HL-60/S4 (cell line): ENCODE results near the gene BCL2L11.

Source experiments
- in situ Hi-C: fragments of 300-500 bp; cut with MboI; formaldehyde crosslinking; loops from 2 replicates; pipeline ENCODE4 v1.14.3; 2022; ENCODE audit warnings: low sequenced_read_pairs

Gene BCL2L11

DNA sequence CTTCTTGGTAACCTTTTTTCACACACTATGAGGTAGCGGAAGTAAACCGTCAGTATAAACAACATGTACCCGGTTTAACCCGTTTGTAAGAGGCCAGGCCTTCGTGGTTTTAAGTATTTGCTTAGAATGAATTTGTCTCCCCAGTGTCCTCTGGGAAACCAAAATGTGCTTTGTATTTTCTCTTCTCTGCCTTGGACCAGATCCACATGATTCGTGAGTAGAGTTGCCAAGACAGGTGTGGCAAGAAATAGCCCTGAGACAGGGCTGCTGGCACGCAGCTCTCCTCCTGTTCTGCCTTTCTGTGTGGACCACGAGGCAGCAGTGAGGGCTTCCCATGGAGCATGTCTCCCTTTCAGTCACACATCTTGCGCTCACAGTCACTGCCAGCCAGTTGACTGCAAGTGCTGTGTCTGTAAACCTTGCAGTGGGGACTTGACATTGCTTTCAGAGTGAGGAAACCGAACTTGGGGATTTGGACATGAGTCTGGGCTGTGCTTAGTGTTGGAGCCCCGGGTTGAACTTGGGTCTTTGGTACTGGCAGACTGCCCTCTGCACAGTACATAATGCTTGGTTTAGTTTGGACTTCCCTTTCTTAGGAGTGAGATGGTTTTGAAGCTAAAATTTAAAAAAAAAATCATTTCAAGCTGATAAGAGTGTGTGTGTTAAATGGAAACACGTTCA, 19.1 kb downstream of the BCL2L11 start:
- in situ Hi-C loops = no loop called here

DNA sequence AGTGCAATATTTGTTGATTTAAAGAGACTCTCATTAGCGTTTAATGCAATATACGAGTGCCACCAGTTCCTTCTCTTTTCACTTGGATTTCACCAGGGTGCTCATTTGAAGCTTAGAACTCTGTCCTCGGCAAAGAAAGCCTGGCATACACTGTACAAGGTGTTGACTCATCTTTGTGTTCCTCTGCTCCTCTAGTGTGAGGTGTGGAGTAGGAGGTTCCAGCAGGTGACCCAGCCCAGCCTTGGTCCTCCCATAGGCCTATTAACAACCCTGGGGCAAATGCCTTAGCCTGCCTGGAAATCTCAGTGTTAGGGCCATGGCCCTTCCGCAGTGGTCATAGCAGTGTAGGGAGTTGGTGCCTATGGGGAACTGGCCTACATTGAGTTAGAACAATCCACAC, 20.1 kb downstream of the BCL2L11 start:
- in situ Hi-C loops = no loop called here

DNA sequence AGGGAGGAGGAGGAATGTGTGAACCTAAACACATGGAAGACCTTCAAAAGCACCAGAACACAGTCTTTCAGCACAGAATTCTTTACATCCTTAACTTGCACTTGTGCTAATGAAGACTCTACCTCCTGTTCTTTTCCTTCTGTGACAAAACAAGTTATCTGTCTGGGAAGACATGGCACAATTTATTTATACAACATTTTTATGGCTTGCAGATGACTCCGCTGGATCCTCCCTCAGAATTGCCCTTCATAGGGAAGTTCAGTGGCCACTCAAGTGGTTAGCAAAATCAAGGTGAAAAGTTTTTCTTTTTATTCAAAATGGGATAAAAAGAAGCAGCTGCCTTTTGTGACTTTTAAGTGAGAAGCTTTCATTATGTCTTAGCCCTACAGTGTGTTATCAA, 21.4 kb downstream of the BCL2L11 start:
- in situ Hi-C loops = no loop called here

DNA sequence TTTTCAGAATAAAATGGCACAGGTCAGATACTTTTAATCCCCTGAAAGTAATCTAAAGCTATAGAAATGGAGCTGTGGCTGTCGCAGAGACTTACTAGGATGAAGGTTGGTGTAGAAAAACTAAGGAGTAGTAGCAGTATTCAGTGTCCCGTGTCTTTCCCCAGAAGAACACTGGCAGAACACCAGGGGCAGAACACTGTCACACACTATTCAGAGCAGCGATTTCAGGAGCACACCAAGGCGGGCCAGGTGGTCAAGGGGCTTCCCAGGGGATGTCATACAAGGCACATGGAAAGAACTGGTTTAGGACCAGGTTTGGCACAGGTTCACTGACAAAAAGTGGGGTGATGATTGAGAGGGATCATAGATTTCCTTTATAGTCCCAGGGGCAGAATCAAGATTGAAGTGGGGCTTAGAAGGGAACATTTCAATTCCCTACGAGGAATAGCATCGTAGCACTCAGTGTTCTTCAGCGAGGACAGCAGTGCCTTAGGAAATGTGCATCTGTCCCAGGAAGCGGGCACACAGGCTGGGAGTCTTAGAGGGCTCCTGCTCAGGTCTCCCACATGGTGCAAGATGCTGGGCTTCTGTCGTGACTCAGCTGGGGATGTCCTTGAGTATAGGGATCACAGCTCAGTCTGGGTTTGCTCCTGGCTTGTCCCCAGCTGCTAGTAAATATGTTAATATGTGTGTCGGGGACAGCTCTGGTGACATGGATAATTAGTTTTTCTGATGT, 22.6 kb downstream of the BCL2L11 start:
- in situ Hi-C loops = no loop called here

DNA sequence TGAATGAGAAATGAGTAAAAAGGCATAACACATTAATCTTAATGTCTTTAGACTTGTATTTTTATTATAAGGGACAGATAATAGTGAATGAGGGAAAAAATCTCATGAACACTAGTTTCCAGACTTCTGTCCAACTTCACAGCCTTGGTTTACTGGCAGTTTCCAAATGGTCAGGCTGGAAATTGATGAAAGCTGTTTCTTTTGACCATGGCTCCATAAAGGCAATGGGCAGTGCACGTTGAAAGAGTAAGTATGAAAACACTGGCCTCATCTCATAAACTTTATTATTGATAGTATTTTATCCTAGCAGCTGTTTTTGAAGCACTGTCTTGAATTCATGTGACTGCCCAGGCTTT, 23.1 kb downstream of the BCL2L11 start:
- in situ Hi-C loops = no loop called here

DNA sequence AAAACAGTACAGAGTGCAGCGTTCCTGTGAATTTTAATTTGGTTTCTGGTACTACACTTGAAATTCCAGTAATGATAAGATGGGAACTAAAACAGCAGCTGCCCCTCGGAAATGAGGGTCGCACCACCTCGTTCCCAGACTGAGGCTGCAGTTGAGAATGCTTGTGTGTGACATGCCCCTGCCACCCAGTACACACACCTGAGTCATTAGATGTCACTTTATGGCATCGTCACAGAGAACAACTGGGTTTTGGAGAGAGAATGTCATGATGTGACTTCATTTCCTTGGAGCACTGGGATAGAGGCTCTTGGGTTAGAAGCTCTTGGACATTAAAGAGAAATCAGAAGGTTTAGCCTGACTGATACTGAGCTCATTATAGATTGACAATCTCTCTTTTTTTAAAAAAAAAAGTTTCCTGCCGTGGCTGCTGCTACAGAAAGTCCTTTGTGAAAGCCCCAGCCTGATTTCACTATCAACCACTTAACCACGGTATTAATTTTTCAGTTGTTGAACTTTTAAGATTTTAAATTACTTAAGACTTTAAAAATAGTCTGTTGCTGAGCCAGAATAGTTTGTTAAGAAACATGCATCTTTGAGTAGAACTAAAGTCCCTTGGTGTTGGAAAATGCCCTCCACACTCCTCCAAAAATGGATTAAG, 24.5 kb downstream of the BCL2L11 start:
- in situ Hi-C loops = no loop called here

DNA sequence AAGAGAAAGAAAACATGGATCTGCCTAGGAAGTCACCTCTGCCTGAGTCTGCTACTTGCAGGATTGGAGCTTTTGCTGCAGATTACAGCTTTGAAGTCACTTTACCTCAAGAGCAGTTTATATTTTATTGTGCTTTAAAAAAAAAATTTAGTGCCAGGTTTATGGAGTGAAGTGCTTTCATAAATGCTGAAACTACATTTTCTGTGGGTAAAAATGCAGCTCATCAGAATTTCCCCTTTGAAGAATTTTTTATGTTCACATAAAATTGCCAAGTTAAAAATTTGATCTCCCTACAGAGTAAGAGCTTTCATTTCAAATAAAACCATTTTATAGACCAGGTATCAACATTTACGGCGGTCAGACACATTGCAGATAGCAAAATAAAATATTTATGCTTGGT, 25.2 kb downstream of the BCL2L11 start:
- in situ Hi-C loops = no loop called here

DNA sequence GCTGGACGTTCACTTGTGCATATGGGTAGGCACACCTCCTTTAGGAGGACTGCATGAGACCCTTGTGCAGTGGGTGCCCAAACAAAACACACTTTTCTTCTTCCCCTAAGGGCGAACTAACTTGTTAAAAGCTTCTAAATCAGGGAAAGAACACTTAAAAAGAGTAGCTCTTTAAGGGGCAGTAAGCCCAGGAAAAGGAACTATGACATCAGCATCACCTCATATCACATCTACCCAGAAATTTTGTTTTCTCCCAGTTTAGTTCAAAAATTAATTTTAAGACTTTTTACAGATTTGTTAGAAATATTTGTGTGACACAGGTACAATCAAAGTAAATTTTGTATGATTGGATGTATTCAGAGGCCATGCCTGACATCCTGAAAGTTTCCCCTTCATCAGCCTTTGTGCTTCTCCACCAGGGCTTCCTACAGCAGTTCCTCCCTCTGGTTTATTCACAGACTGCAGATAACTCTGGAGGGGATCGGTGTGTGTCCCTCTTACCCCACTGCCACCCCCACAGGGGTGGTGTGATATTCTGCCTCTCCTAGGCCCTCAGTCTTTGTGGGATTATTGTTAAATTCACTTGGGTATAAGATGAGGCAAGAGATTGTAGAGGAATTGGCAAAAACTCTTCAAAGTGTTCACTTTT, 27.6 kb downstream of the BCL2L11 start:
- in situ Hi-C loops = no loop called here

DNA sequence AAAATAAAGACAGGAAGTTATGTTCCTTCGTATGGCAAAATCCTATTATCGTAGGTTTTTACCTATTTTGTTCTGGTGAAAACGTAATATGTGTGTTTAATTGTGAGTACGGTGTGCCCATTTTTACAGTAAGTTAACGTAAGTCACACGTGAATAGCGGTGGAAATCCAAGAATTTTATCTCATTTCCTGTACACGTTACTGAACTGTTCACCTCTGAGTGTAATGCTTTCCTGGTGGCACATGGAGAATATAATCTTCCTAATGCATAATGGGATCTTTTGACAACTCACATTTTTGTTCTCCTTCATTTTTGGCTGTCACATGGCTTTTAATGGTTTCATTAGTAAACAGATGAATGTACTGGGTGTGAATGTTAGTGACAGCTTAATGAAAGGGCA, 28.2 kb downstream of the BCL2L11 start:
- in situ Hi-C loops = no loop called here

DNA sequence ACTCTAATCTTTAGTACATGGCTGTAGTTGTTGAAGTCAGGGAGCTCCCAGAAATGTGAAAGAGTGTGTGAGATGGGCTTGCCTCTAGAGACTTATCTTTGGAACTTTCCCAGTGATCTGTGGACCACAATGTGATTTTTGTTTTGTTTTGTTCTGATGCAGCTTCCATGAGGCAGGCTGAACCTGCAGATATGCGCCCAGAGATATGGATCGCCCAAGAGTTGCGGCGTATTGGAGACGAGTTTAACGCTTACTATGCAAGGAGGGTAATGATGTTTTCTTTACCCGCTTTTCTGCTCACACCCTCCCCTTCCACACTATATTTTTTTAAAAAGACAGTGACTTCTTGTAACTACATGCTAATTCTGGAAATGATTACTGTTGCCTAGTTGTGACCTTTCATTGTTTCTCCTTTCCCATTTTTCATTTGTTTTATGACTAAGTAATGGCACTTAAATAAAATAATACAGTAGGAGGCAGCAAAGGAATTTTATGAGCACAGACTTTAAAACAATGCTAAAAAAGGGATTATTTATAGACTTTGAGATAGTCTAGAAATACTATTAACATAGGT, 29.3 kb downstream of the BCL2L11 start:
- in situ Hi-C loops = no loop called here

DNA sequence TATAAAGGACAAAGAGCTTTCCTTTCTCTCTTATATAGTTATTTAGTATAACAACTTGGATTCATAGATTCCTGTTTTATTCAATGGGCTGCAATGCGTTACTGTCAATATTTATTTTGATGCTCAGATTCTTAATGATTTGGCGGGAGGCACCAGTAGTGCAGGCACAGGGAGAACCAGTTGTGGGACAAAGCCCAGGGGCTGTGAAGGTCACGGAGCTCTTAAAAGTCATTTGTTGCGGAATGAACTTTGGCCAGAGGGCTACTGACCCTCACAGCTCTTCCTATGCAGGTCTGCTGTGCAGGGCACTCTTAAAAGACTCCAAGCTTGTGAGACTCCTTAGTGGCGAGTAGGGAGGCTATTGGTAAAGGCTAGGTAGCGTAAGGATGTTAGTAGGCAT, 34.0 kb downstream of the BCL2L11 start:
- in situ Hi-C loops = no loop called here

DNA sequence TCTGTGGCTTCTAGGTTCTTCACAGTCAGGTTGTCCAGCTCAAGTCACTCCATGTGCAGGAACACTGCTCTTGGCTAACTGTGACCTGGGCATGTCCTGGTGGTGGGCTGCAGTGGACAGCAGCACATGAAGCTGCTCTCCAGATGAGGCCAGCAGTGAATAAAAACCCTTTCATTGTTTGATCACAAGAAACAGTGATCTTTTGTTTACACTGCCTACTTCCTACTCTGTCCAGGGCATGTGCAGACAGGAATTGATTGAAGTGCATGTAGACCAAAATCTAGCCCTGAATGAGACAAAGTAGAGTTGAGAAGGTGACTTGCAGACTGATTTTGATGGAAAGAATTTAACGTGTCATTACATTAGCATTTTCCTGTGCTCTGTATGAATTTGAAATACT, 34.9 kb downstream of the BCL2L11 start:
- in situ Hi-C loops = no loop called here

DNA sequence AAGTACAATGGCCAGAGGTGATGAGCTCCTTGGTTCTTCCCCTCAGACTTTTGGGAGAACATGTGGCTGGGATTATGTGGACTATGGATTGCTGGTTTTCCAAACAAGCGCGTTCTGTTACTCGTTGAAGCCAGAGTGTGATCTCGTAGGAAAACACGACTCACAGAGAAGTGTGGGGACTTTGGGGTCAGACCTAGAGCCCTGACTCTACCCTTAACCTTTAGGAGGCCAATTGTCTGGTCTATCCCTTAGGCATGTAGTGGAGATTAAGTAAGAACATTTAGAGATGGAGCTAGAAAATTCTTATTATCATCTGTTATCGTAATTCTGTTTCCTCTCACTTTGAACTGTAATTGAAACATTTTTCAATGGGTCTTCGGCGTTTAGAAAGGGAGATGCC, 35.8 kb downstream of the BCL2L11 start:
- in situ Hi-C loops = no loop called here

DNA sequence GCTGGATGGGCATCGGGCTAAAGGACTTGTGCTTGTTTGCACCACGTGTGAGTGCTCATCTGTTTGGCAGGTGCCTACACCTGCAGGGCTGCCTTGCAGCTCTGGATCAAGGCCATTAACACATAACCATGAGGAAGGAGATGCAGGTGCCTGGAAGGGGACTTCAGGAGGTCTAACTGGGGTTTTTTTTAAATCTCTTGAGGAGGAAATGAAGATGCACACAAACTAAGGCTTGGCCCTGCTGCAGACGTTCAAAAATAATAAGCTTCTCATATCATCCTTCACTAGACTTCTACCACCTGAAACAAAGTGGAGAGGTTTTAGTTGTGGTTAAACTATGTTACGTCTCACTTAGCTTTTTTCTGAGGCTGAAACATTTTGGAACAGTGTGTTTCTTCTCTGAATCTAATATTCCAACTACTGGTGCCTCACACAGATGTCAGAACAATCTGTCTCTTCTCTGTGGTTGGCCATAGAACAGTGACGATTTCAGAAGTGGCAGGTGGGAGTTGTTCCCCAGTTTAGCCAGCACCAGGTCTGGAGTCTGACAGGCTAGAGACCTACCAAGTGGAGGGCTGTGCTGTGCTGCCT, 36.5 kb downstream of the BCL2L11 start:
- in situ Hi-C loops = no loop called here

DNA sequence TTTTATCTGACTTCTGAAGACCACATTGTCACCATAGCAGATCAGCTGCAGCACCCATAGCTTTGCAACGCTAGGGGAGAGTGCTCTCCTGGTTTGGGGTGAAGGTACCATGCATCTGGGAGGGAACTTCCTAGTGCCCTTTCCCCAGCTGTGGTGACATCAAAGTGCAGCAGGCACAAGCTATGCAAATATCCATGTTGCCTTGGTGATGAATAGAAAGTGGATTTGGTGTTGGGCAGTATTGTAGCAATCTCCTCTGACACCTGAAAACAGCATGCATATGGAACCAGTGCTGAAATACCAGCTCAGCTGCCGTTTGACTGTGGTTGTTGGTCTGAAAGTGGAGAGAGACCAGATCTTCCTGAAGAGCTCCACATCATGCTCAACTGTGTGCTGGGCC, 37.1 kb downstream of the BCL2L11 start:
- in situ Hi-C loops = no loop called here

DNA sequence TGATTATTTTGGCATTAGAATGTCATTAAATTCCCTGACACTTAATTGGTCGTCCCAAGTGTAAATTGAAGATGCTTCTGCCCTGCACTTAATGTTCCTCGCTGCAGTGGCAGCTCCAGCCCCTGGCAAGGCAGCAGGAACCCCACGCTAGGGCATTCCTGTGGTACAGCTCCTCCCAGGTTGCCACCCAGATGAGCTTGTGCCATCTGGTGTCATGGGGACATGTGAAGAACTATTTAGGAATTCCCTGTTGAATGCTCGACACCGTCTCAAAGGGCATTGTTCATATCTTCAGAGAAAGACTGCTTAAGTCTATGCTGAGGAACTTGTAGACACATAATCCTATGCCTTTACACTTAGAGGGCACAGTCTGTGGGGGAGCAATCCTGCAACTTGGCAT, 38.9 kb downstream of the BCL2L11 start:
- in situ Hi-C loops = no loop called here

DNA sequence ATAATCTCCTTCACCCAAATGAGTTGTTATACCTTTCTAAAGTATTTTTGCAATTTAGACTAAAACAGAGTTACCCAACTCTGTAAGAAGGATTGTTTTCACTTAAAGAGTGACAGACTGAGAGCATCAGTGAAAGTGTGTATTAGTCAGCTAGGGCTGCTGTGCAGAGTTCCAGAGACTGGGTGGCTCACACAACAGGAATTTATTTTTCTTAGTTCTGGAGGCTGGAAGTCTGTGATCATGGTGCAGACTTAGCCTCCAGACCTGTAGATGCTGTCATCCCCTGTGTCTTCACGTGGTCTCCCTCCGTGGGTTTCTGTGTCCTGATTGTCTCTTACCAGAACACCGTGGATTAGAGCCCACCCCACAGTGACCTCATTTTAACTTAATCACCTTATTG, 40.0 kb downstream of the BCL2L11 start:
- in situ Hi-C loops = no loop called here

DNA sequence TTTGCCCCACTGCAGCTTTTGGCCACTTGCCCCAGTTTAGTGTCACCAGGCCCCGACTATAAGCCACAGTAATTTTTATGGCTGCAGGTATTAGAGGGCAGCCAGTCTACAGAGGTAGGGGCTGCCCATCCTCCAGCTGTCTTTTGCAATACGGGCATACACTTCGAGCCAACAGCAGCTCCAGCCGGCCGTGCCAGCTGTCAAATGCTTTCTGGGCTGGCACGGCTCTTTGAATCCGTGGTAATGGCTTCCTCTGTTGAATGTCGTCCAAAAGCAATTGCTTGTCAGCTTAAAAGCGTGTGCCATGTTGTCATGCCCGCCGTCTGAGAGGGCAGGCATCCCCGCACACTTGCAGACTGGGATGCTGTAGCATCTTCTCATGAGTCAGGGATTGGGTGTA, 41.3 kb downstream of the BCL2L11 start:
- in situ Hi-C loops = no loop called here

DNA sequence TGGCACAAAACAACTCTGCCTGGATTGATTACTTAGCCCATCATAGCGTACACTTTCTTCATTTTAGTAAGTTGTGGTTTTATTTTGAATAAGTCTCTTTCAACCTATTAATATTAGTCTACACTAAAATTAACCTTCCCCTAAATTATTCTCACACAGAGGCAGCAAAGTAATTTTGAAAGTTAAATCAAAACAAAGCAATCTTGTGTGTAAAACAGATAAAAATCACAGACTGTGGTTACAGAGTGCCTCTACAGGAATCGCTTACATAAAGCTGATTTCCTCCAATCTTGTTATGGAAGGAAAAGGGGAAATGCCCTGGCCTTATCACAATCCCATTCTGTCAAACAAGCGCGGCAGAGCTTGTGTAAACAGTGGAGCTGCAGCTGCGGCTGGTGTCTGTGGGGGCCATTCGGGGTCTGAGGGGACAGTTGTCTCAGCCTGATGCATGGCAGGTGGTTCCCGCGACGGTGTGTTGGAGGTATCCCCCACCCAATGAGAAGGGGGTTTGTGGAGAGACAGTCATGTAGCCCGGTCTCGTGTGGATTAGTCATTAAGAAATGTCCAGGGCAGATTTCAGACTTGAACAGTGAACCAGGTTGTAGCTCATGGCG, 42.1 kb downstream of the BCL2L11 start:
- in situ Hi-C loops = no loop called here

DNA sequence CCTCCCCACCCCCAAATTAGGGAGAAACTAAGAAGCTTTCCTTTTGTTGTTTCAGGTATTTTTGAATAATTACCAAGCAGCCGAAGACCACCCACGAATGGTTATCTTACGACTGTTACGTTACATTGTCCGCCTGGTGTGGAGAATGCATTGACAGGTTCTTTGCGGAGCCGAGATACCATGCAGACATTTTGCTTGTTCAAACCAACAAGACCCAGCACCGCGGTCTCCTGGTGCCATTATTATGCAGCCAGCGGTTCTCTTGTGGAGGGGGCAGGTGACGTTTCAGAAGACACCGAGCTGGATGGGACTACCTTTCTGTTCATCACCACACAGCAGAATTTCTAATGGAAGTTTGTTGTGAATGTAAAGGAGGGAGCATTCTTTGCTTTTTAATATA, 43.4 kb downstream of the BCL2L11 start:
- in situ Hi-C loops = no loop called here

DNA sequence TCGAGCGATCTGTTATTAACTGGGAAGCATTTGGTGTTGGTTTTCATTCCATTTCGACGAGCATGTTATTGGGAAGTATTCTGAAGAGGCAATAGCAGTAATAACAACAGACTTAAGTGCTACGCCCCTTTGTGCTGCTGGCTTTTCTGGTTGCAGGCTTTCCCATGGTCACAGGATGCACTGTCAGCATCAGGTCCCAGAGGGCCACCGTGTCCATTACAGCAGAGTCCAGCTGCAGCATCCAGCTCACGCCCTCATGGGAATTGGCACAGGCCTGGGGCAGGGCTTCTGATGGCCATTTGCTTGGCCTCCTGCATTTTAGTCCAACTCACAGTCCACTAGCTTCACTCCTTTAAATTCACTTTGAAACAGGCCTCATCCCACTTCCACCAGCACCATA, 44.4 kb downstream of the BCL2L11 start:
- in situ Hi-C loops = no loop called here
